SK-N-SH (cell line): ENCODE results near the gene AGXT. TPM values are rescaled to one million over a fixed set of nuclear protein-coding genes. Genes with fewer than 3 reads are reported as not detected.
"Not testable (repeated sequence)": the region's sequence is repeated elsewhere in the genome, so short reads cannot be mapped to it uniquely, and the experiment has no call there.

Experiments used
- CTCF ChIA-PET: fragments of 300-600, 350-600 bp; formaldehyde crosslinking; extraction: SDS; loops from one replicate; lab custom pipeline; 2021; lab: Yijun Ruan, JAX
- POLR2A ChIA-PET: fragments of 350-600 bp; sonication (Branson Sonifier 250); formaldehyde crosslinking; extraction: SDS; loops from one replicate; lab custom pipeline; 2020; ENCODE audit warnings: antibody characterized with exemption, inconsistent platforms; lab: Yijun Ruan, JAX
- DNase-seq: peaks from one replicate; pipeline ENCODE4 v3.0.0; 2012
- H2AFZ ChIP-seq: fragments of 200-600 bp; sonication (generic); 2 replicates; pipeline ENCODE4 v1.8.1; 2016; ENCODE audit warnings: antibody characterized with exemption, mild to moderate bottlenecking, low read depth
- H3F3A ChIP-seq: fragments of 200-600 bp; sonication (generic); replicated peaks from 2 replicates; pipeline ENCODE3; 2016; ENCODE audit warnings: antibody characterized with exemption, mild to moderate bottlenecking; ENCODE audit not compliant: insufficient read depth
- H3K27ac ChIP-seq, 2 experiments: fragments of 200-500 bp in 1 of 2; fragments of 200-600 bp in 1 of 2; sonication (Bioruptor generic) in 1 of 2; sonication (generic), shearing (Covaris generic) in 1 of 2; 2 replicates each; pipeline versions ENCODE4 v1.5.1 to v1.6.1; 2014 to 2016; ENCODE audit warnings: low read depth in 2 of 2, inconsistent platforms in 1 of 2, low read length in 1 of 2, mild to moderate bottlenecking in 1 of 2, mixed read lengths in 1 of 2
- H3K27me3 ChIP-seq: fragments of 200-600 bp; sonication (generic), shearing (Covaris generic); 2 replicates; pipeline ENCODE4 v1.6.1; 2016; ENCODE audit warnings: mixed run types; ENCODE audit not compliant: insufficient read depth
- H3K36me3 ChIP-seq, 2 experiments: fragments of 200-500 bp in 1 of 2; fragments of 200-600 bp in 1 of 2; sonication (Bioruptor generic) in 1 of 2; sonication (generic) in 1 of 2; replicated peaks in 1 of 2; 2 replicates each; pipeline versions ENCODE3 to v1.5.1; 2014 to 2016; ENCODE audit warnings: low read length in 1 of 2, mild to moderate bottlenecking in 1 of 2; ENCODE audit not compliant: insufficient read depth in 2 of 2, control insufficient read depth in 1 of 2
- H3K4me1 ChIP-seq, 2 experiments: fragments of 200-500 bp in 1 of 2; fragments of 200-600 bp in 1 of 2; sonication (Bioruptor generic) in 1 of 2; sonication (generic), shearing (Covaris generic) in 1 of 2; 2 replicates each; pipeline versions ENCODE4 v1.5.1 to v1.6.1; 2014 to 2016; ENCODE audit warnings: low read depth in 1 of 2, low read length in 1 of 2, mixed run types in 1 of 2; ENCODE audit not compliant: insufficient read depth in 2 of 2, control insufficient read depth in 1 of 2
- H3K4me2 ChIP-seq: fragments of 200-600 bp; sonication (generic), shearing (Covaris generic); 2 replicates; pipeline ENCODE4 v1.6.1; 2017; ENCODE audit warnings: mixed run types
- H3K4me3 ChIP-seq, 2 experiments: fragments of 200-500 bp in 1 of 2; fragments of 200-600 bp in 1 of 2; sonication (Bioruptor generic) in 1 of 2; sonication (generic), shearing (Covaris generic) in 1 of 2; 2 replicates each; pipeline versions ENCODE4 v1.5.1 to v1.8.1; 2014 to 2016; ENCODE audit warnings: low read depth in 2 of 2, inconsistent platforms in 1 of 2, low read length in 1 of 2, mild to moderate bottlenecking in 1 of 2, mixed read lengths in 1 of 2, moderate library complexity in 1 of 2
- H3K79me2 ChIP-seq: fragments of 200-600 bp; sonication (generic); 2 replicates; pipeline ENCODE4 v1.8.1; 2017; ENCODE audit warnings: mild to moderate bottlenecking; ENCODE audit not compliant: insufficient read depth
- H3K9ac ChIP-seq: fragments of 200-600 bp; sonication (generic); 2 replicates; pipeline ENCODE4 v1.6.1; 2017; ENCODE audit warnings: mixed run types
- H3K9me2 ChIP-seq: fragments of 200-600 bp; sonication (generic); 2 replicates; pipeline ENCODE4 v1.6.1; 2017; ENCODE audit warnings: mixed run types
- H3K9me3 ChIP-seq: fragments of 200-600 bp; sonication (generic); 2 replicates; pipeline ENCODE4 v1.6.1; 2017; ENCODE audit warnings: mixed run types, mild to moderate bottlenecking, moderate library complexity
- H4K20me1 ChIP-seq: fragments of 200-600 bp; sonication (generic); 2 replicates; pipeline ENCODE4 v1.6.1; 2017; ENCODE audit warnings: mild to moderate bottlenecking, mixed run types; ENCODE audit not compliant: insufficient read depth
- CTCF ChIP-seq: fragments of 200-600 bp; sonication (generic); IDR thresholded peaks from 2 replicates; pipeline ENCODE4 v1.6.1; 2017; ENCODE audit warnings: antibody characterized with exemption, mild to moderate bottlenecking, moderate library complexity
- IRF3 ChIP-seq: fragments of 150-350 bp; IDR thresholded peaks from 2 replicates; pipeline ENCODE4 v1.6.1; 2016; ENCODE audit warnings: mild to moderate bottlenecking, low read depth, low read length
- RAD21 ChIP-seq: IDR thresholded peaks from 2 replicates; pipeline ENCODE4 v1.6.1; 2012; ENCODE audit warnings: mild to moderate bottlenecking, low read length
- REST ChIP-seq: IDR thresholded peaks from 2 replicates; pipeline ENCODE4 v1.6.1; 2012; ENCODE audit warnings: mild to moderate bottlenecking, low read depth, low read length, moderate library complexity
- SMC3 ChIP-seq: IDR thresholded peaks from 2 replicates; pipeline ENCODE4 v1.6.1; 2012; ENCODE audit warnings: low read depth, low read length, improper control_type of control experiment
- WGBS: methylation state at CpG from one replicate; pipeline ENCODE4 v1.1.6; 2017; ENCODE audit warnings: low lambda C conversion rate; 5-methylcytosine and 5-hydroxymethylcytosine counted together
- polyA plus RNA-seq, 3 experiments: library from polyadenylated mRNA; depleted of rRNA; stranded (reverse); fragments of >200 nt; gene quantifications; 2 replicates each; pipeline ENCODE4 v1.2.3, GENCODE V29; 2012

The AGXT gene
- polyA plus RNA-seq, 1 of the 3 experiments (the other 2 are of a cell fraction), result not detected

GRCh38 chr2:240840435-240841060, 28.1 kb upstream of the AGXT start:
- H3K4me1 ChIP-seq, result peaks cover 0 to 19% of the 10 kb centered on the region in 2 experiments; a peak in 1 of 4 replicates
- no peaks in the 10 kb centered on the region for H4K20me1 ChIP-seq
- no peak overlapping the region for H3K9ac ChIP-seq
- H2AFZ ChIP-seq, result no peak overlapping the region
- no peak overlapping the region for H3K4me2 ChIP-seq
- H3K36me3 ChIP-seq, result no peaks in the 10 kb centered on the region
- CTCF ChIA-PET, result interaction anchor here (0.6 to 5.4 kb wide), 73 partner anchors 9 to 825 kb away, joined by 3 to 71 read pairs (median 4); partner anchors contain the start of genes AGXT, KIF1A and RNPEPL1
- no peak overlapping the region for H3K27ac ChIP-seq
- TF ChIP-seq REST, result peak; percentile 91
- TF ChIP-seq CTCF, result peak; percentile 63
- no peak for TF ChIP-seq IRF3
- peak; percentile 85 for TF ChIP-seq RAD21
- TF ChIP-seq SMC3, result peak; percentile 88
- 0% methylated on average over 3 of the region's 9 CpGs for WGBS
- POLR2A ChIA-PET, result interaction anchor here (0.9 to 1.5 kb wide), 4 partner anchors 21 to 254 kb away, joined by 3 to 10 read pairs (median 4); partner anchors contain the start of genes CAPN10 and KIF1A
- no peaks in the 10 kb centered on the region for H3K9me3 ChIP-seq
- H3K79me2 ChIP-seq, result no peaks in the 10 kb centered on the region
- DNase-seq, result peak; percentile 96
- H3F3A ChIP-seq, result no peaks in the 10 kb centered on the region
- H3K27me3 ChIP-seq, result no peaks in the 10 kb centered on the region; the same call in 1 of the 2 replicates
- H3K4me3 ChIP-seq, result no peak overlapping the region
- no peaks in the 10 kb centered on the region for H3K9me2 ChIP-seq

- not testable (repeated sequence) for H3K4me2 ChIP-seq, H3F3A ChIP-seq, H3K4me1 ChIP-seq, H3K9ac ChIP-seq, H4K20me1 ChIP-seq, H3K27me3 ChIP-seq, H3K4me3 ChIP-seq, H3K27ac ChIP-seq, DNase-seq, H3K79me2 ChIP-seq, H2AFZ ChIP-seq, H3K9me2 ChIP-seq, H3K36me3 ChIP-seq, H3K9me3 ChIP-seq
- 24% methylated on average over 2 of the region's 2 CpGs for WGBS
- POLR2A ChIA-PET, result interaction anchor here (0.6 kb wide), 1 partner anchor 297 kb away, joined by 3 read pairs; no protein-coding TSS in a partner anchor
- CTCF ChIA-PET, result interaction anchor here (0.7 to 0.8 kb wide), 2 partner anchors 260 to 1031 kb away, joined by 3 read pairs; partner anchors contain the start of gene CAPN10
These were observed 22.3 kb upstream of the AGXT start for GRCh38 chr2:240846309-240846708.
